Measurements from ENCODE around the gene NECTIN1. TPM values are rescaled to one million over a fixed set of nuclear protein-coding genes. Genes with fewer than 3 reads are reported as not detected.

Gene NECTIN1
- total RNA-seq, 1 donor from 2014 or later = 20.6 TPM

- intact Hi-C loops (cut with micrococcal nuclease) = no loop called here
Observed at GRCh38 chr11:119635776-119636175, 93.2 kb downstream of the NECTIN1 start.

GRCh38 chr11:119635041-119635740, 93.8 kb downstream of the NECTIN1 start:
- intact Hi-C loops (cut with micrococcal nuclease) = no loop called here
- ATAC-seq (no peak), DNase-seq (no peak)

More at GRCh38 chr11:119635776-119636175, 93.2 kb downstream of the NECTIN1 start:
- DNase-seq (no peak), ATAC-seq (no peak)

GRCh38 chr11:119634301-119634700, 94.7 kb downstream of the NECTIN1 start:
- ATAC-seq (no peak), DNase-seq (no peak)
- intact Hi-C loops (cut with micrococcal nuclease) = no loop called here

GRCh38 chr11:119629834-119630624, 99.0 kb downstream of the NECTIN1 start:
- DNase-seq (no peak), ATAC-seq (no peak)
- intact Hi-C loops (cut with micrococcal nuclease) = no loop called here

GRCh38 chr11:119629085-119629484, 99.9 kb downstream of the NECTIN1 start:
- intact Hi-C loops (cut with micrococcal nuclease) = no loop called here
- DNase-seq (no peak), ATAC-seq (no peak)

GRCh38 chr11:119627286-119627685, 101.7 kb downstream of the NECTIN1 start:
- DNase-seq (no peak), ATAC-seq (no peak)
- intact Hi-C loops (cut with micrococcal nuclease) = no loop called here

GRCh38 chr11:119626871-119627270, 102.1 kb downstream of the NECTIN1 start:
- intact Hi-C loops (cut with micrococcal nuclease) = no loop called here
- ATAC-seq = no peak
- no peak for DNase-seq

GRCh38 chr11:119626197-119626841, 102.7 kb downstream of the NECTIN1 start:
- ATAC-seq (no peak), DNase-seq (no peak)
- intact Hi-C loops (cut with micrococcal nuclease) = no loop called here

- intact Hi-C loops (cut with micrococcal nuclease) = no loop called here
- ATAC-seq (peak; percentile 75), DNase-seq (no peak)
Observed at GRCh38 chr11:119625206-119625978, 103.6 kb downstream of the NECTIN1 start.

- DNase-seq (no peak), ATAC-seq (no peak)
- intact Hi-C loops (cut with micrococcal nuclease) = no loop called here
Observed at GRCh38 chr11:119624629-119625028, 104.4 kb downstream of the NECTIN1 start.

GRCh38 chr11:119624102-119624615, 104.8 kb downstream of the NECTIN1 start:
- DNase-seq (no peak), ATAC-seq (no peak)
- intact Hi-C loops (cut with micrococcal nuclease) = no loop called here

GRCh38 chr11:119623682-119624081, 105.3 kb downstream of the NECTIN1 start:
- DNase-seq (no peak), ATAC-seq (no peak)
- intact Hi-C loops (cut with micrococcal nuclease) = no loop called here

- intact Hi-C loops (cut with micrococcal nuclease) = no loop called here
Observed at GRCh38 chr11:119622454-119623143, 106.4 kb downstream of the NECTIN1 start.

GRCh38 chr11:119619665-119620064, 109.3 kb downstream of the NECTIN1 start:
- intact Hi-C loops (cut with micrococcal nuclease) = no loop called here

More at GRCh38 chr11:119622454-119623143, 106.4 kb downstream of the NECTIN1 start:
- no peak for DNase-seq
- ATAC-seq = no peak

GRCh38 chr11:119618208-119618909, 110.6 kb downstream of the NECTIN1 start:
- peak; percentile 48 for ATAC-seq
- peak; percentile 58 for DNase-seq
- intact Hi-C loops (cut with micrococcal nuclease) = no loop called here

More at GRCh38 chr11:119619665-119620064, 109.3 kb downstream of the NECTIN1 start:
- DNase-seq (no peak), ATAC-seq (no peak)

- no peak for ATAC-seq
- intact Hi-C loops (cut with micrococcal nuclease) = no loop called here
- no peak for DNase-seq
Observed at GRCh38 chr11:119617340-119617713, 111.7 kb downstream of the NECTIN1 start.

- DNase-seq (no peak), ATAC-seq (no peak)
- intact Hi-C loops (cut with micrococcal nuclease) = no loop called here
Observed at GRCh38 chr11:119616586-119617339, 112.2 kb downstream of the NECTIN1 start.

Data from left ventricle myocardium superior (tissue), 1 donor.